Measurements from ENCODE around the gene MAGI3. TPM values are rescaled to one million over a fixed set of nuclear protein-coding genes. Genes with fewer than 3 reads are reported as not detected.
"Not testable (repeated sequence)": the region's sequence is repeated elsewhere in the genome, so short reads cannot be mapped to it uniquely, and the experiment has no call there.

Gene MAGI3
- total RNA-seq, 6 experiments from 2014 or later, result 8.5 to 14.5 (median 12.3) TPM

GRCh38 chr1:113567427-113567826 is 177.1 kb downstream of the MAGI3 start:
- DNase-seq (no peak), ATAC-seq (no peak)
- Histone ChIP-seq H3K9me3 (no peaks in the 10 kb centered on the region), H3K36me3 (no peaks in the 10 kb centered on the region), H3K4me3 (no peak overlapping the region), H3K27me3 (no peaks in the 10 kb centered on the region), H3K4me1 (peaks cover 0 to 3% (median 0%) of the 10 kb centered on the region in 4 donors), H3K27ac (no peak overlapping the region)
- TF ChIP-seq, protein P1, sequence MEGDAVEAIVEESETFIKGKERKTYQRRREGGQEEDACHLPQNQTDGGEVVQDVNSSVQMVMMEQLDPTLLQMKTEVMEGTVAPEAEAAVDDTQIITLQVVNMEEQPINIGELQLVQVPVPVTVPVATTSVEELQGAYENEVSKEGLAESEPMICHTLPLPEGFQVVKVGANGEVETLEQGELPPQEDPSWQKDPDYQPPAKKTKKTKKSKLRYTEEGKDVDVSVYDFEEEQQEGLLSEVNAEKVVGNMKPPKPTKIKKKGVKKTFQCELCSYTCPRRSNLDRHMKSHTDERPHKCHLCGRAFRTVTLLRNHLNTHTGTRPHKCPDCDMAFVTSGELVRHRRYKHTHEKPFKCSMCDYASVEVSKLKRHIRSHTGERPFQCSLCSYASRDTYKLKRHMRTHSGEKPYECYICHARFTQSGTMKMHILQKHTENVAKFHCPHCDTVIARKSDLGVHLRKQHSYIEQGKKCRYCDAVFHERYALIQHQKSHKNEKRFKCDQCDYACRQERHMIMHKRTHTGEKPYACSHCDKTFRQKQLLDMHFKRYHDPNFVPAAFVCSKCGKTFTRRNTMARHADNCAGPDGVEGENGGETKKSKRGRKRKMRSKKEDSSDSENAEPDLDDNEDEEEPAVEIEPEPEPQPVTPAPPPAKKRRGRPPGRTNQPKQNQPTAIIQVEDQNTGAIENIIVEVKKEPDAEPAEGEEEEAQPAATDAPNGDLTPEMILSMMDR (IDR thresholded peaks at IDR 0.05), result no peak
- TF ChIP-seq POLR2A (IDR thresholded peaks at IDR 0.05), result no peak
- intact Hi-C loops (cut with DNase I), result no loop called here

DNA sequence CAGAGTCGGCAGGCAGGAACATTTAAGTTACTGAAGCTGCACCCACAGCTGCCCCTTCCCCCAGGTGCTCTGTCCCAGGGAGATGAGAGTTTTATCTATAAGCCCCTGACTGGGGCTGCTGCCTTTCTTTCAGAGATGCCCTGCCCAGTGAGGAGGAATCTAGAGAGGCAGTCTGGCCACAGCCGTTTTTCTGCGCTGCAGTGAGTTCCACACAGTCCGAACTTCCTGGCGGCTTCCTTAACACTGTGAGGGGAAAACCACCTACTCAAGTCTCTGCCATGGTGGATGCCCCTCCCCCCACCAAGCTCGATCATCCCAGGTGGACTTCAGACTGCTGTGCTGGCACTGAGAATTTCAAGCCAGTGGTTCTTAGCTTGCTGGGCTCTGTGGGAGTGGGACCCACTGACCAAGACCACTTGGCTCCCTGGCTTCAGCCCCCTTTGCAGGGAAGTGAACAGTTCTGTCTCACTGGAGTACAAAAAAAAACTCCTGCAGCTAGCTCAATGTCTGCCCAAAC is 185.5 kb downstream of the MAGI3 start:
- DNase-seq; H3K4me1 ChIP-seq; intact Hi-C loops (cut with DNase I); H3K27ac ChIP-seq; ATAC-seq; H3K4me3 ChIP-seq; H3K36me3 ChIP-seq; H3K27me3 ChIP-seq; H3K9me3 ChIP-seq: not testable (repeated sequence)
- 100% methylated on average over 1 of the region's 6 CpGs for WGBS (ENCODE audit: insufficient coverage, low coverage, low lambda C conversion rate, missing lambda C conversion rate)

DNA sequence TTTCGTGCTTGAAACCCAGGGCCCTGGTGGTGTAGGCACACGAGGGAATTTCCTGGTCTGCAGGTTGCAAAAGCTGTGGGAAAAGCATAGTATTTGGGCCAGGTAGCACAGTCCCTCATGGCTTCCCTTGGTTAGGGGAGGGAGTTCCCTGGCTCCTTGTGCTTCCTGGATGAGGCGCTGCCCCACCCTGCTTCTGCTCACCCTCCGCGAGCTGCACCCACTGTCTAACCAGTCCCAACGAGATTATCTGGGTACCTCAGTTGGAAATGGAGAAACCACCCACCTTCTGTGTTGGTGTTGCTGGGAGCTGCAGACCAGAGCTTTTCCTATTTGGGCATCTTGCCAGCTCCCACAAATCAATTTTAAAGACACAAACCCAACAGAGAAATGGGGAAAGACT is 186.0 kb downstream of the MAGI3 start:
- intact Hi-C loops (cut with DNase I), result no loop called here
- no CpG with 5 or more reads among the region's 6 CpGs for WGBS (ENCODE audit: insufficient coverage, low coverage, low lambda C conversion rate, missing lambda C conversion rate)
- TF ChIP-seq, protein P1 (IDR thresholded peaks at IDR 0.05), result no peak
- TF ChIP-seq POLR2A (IDR thresholded peaks at IDR 0.05), result no peak
- Histone ChIP-seq H3K27me3 (no peaks in the 10 kb centered on the region), H3K36me3 (no peaks in the 10 kb centered on the region), H3K27ac (no peak overlapping the region), H3K9me3 (no peaks in the 10 kb centered on the region), H3K4me3 (no peak overlapping the region), H3K4me1 (no peaks in the 10 kb centered on the region)
- DNase-seq, result no peak
- no peak for ATAC-seq

- Histone ChIP-seq H3K9me3 (no peaks in the 10 kb centered on the region), H3K4me3 (no peak overlapping the region), H3K27ac (no peak overlapping the region), H3K36me3 (no peaks in the 10 kb centered on the region), H3K4me1 (no peaks in the 10 kb centered on the region), H3K27me3 (no peaks in the 10 kb centered on the region)
- no peak for DNase-seq
- no peak for ATAC-seq
- 78% methylated on average over 2 of the region's 2 CpGs for WGBS (ENCODE audit: insufficient coverage, low coverage, low lambda C conversion rate, missing lambda C conversion rate)
- intact Hi-C loops (cut with DNase I), result no loop called here
- TF ChIP-seq, protein P1 (IDR thresholded peaks at IDR 0.05), result no peak
Observed at GRCh38 chr1:113579256-113580018, 189.1 kb downstream of the MAGI3 start.

GRCh38 chr1:113581323-113581722 is 191.0 kb downstream of the MAGI3 start:
- Histone ChIP-seq H3K27ac (no peak overlapping the region), H3K9me3 (no peaks in the 10 kb centered on the region), H3K4me1 (no peaks in the 10 kb centered on the region), H3K4me3 (no peak overlapping the region), H3K36me3 (no peaks in the 10 kb centered on the region), H3K27me3 (no peaks in the 10 kb centered on the region)
- ATAC-seq (no peak), DNase-seq (no peak)
- intact Hi-C loops (cut with DNase I), result no loop called here
- 92% methylated on average over 1 of the region's 1 CpG for WGBS (ENCODE audit: insufficient coverage, low coverage, low lambda C conversion rate, missing lambda C conversion rate)
- TF ChIP-seq, protein P1 (IDR thresholded peaks at IDR 0.05), result no peak
- no peak for TF ChIP-seq POLR2A (IDR thresholded peaks at IDR 0.05)
